ENCODE results near the gene FOXP1. TPM values are rescaled to one million over a fixed set of nuclear protein-coding genes. Genes with fewer than 3 reads are reported as not detected.

Gene FOXP1
- total and polyA plus RNA-seq, 2 of the 8 experiments (the other 6 are each of a cell fraction or from before 2014, with no cell fraction given): 13.9 to 25.4 TPM

DNA sequence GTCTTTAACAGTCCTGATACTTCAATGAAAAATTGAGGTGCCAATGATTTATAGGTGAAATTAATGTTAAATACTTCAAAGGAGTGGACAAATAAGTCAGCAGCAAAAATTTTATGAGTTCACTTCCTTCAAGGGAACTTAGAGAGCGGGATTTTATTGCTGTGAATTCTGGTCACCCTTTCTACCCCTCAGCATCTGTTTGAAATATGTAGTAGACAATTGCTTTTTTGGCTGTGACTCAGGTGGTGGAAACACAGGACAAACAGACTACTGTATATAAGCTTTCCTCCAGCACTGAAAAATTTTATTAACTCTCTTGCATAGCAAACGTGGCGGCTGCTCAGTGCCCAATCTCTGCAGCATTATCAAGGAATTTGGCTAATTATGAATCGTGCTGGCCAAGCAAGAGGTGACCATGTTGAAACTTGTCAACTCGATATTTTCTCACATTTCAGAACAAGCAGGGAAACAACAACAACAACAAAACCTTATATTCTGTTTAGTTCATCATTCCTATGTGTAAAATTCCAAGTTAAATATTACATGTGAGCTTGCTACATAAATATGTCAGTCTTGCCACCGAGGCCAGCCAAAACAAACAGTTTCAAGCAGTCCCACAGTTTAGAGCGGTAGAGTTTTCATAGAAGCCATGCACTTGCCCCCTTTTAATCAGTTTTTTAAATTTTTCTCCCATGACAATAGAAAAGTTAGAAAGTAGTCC, 420.2 kb downstream of the FOXP1 start:
- Histone ChIP-seq H3K9ac (replicated peaks in 1 of 4; ENCODE audit: extremely low read depth in 1 of 4, low read depth in 3 of 4, low read length in 3 of 4) (no peak overlapping the region), H3K14ac (ENCODE audit: insufficient read length) (no peak overlapping the region), H3K56ac (replicated peaks; ENCODE audit: insufficient read length, low read depth, low read length) (no peak overlapping the region), H2AFZ (ENCODE audit: low read length) (no peak overlapping the region), H3K23ac (ENCODE audit: insufficient read length) (no peak overlapping the region), H3K18ac (ENCODE audit: extremely low read depth, low read length) (no peak overlapping the region), H4K20me1 (replicated peaks in 1 of 2; ENCODE audit: control insufficient read depth in 1 of 2, insufficient read depth in 2 of 2, low read length in 2 of 2) (no peaks in the 10 kb centered on the region), H2BK120ac (replicated peaks; ENCODE audit: low read depth, low read length) (no peak overlapping the region), H2AK5ac (ENCODE audit: low read depth, low read length) (no peak overlapping the region), H3K9me3 (ENCODE audit: insufficient read depth in 2 of 2, low read depth in 1 of 2, low read length in 1 of 2) (no peaks in the 10 kb centered on the region), H2BK12ac (ENCODE audit: low read depth, low read length) (no peak overlapping the region), H2BK20ac (ENCODE audit: low read length) (no peak overlapping the region), H3K36me3 (ENCODE audit: control insufficient read depth in 2 of 4, insufficient read depth in 4 of 4, low read length in 3 of 4) (no peaks in the 10 kb centered on the region), H3K4ac (replicated peaks; ENCODE audit: insufficient read length, low read depth, low read length) (no peak overlapping the region), H3K79me2 (ENCODE audit: control insufficient read depth in 1 of 2, insufficient read depth in 2 of 2, low read length in 2 of 2) (no peaks in the 10 kb centered on the region), H4K91ac (replicated peaks; ENCODE audit: insufficient read length, low read length) (no peak overlapping the region), H2BK5ac (ENCODE audit: low read depth, low read length) (no peak overlapping the region), H3K79me1 (ENCODE audit: low read depth, low read length) (no peaks in the 10 kb centered on the region), H2BK15ac (ENCODE audit: low read length) (no peak overlapping the region), H4K8ac (ENCODE audit: extremely low read depth, insufficient read depth, low read length) (no peak overlapping the region), H3K4me2 (ENCODE audit: insufficient read depth in 1 of 2, low read depth in 2 of 2, low read length in 2 of 2) (no peak overlapping the region), H3K27ac (ENCODE audit: low read depth, low read length) (no peak overlapping the region), H3K27me3 (replicated peaks in 1 of 4; ENCODE audit: control insufficient read depth in 3 of 4, extremely low read depth in 1 of 4, insufficient read depth in 3 of 4, low read length in 3 of 4) (0 out of 7 replicates have a peak, but pooled peaks cover 0 to 3% (median 0%) of the 10 kb centered on the region in 4 experiments), H3K23me2 (ENCODE audit: low read depth, low read length) (no peaks in the 10 kb centered on the region), H3K4me3 (ENCODE audit: extremely low read depth in 1 of 4, insufficient read depth in 2 of 4, low read depth in 3 of 4, low read length in 4 of 4) (no peak overlapping the region), H3K4me1 (replicated peaks in 1 of 4; ENCODE audit: control insufficient read depth in 3 of 4, insufficient read depth in 4 of 4, low read length in 3 of 4) (peaks cover 0 to 6% (median 2%) of the 10 kb centered on the region in 4 experiments; a peak in 5 of 7 replicates), H4K5ac (ENCODE audit: insufficient read length, low read depth, low read length) (no peak overlapping the region)
- CTCF ChIA-PET (ENCODE audit: partially characterized antibody): interaction anchor here (0.7 to 1.7 kb wide), 3 partner anchors 12 to 1072 kb away, joined by 3 to 9 read pairs (median 4); no protein-coding TSS in a partner anchor
- TF ChIP-seq KDM1A (IDR thresholded peaks at IDR 0.05; ENCODE audit: borderline replicate concordance, low read length) (no peak), CTCF (IDR thresholded peaks at IDR 0.05; ENCODE audit: control extremely low read depth in 1 of 3, insufficient read depth in 1 of 3, low read depth in 1 of 3, low read length in 3 of 3) (no peak), POLR2A (IDR thresholded peaks at IDR 0.05; ENCODE audit: control extremely low read depth in 1 of 2, low read depth in 2 of 2, low read length in 2 of 2) (no peak), RAD21 (IDR thresholded peaks at IDR 0.05 in 1 of 2, conservative IDR thresholded peaks at IDR 0.05 in 1 of 2; ENCODE audit: low read depth in 2 of 2, low read length in 2 of 2) (no peak), SP1 (IDR thresholded peaks at IDR 0.05; ENCODE audit: low read depth, low read length) (no peak), NRF1 (IDR thresholded peaks at IDR 0.05; ENCODE audit: low read depth, low read length) (no peak), SIX5 (IDR thresholded peaks at IDR 0.05; ENCODE audit: low read depth, low read length) (no peak), TCF12 (IDR thresholded peaks at IDR 0.05; ENCODE audit: low read depth, low read length) (no peak)
- TF ChIP-seq, protein P1, sequence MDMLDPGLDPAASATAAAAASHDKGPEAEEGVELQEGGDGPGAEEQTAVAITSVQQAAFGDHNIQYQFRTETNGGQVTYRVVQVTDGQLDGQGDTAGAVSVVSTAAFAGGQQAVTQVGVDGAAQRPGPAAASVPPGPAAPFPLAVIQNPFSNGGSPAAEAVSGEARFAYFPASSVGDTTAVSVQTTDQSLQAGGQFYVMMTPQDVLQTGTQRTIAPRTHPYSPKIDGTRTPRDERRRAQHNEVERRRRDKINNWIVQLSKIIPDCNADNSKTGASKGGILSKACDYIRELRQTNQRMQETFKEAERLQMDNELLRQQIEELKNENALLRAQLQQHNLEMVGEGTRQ (IDR thresholded peaks at IDR 0.05; ENCODE audit: low read length): no peak
- WGBS, 2 experiments (ENCODE audit: extremely low coverage in 1 of 2, insufficient coverage in 1 of 2, insufficient read length in 1 of 2, insufficient replicate concordance in 2 of 2, low coverage in 1 of 2, low lambda C conversion rate in 2 of 2, missing lambda C conversion rate in 1 of 2): 92% methylated on average over 7 of the region's 7 CpGs; no CpG with 5 or more reads in 1 of the 2 experiments
- no peak for FAIRE-seq
- POLR2A ChIA-PET (ENCODE audit: partially characterized antibody): no interaction called here
- no peak for DNase-seq (ENCODE audit: low read depth in 1 of 2, low spot score in 2 of 2)

All from H1 (cell line).